ENCODE results near the gene CITED1. TPM values are rescaled to one million over a fixed set of nuclear protein-coding genes. Genes with fewer than 3 reads are reported as not detected.
"Not testable (repeated sequence)": the region's sequence is repeated elsewhere in the genome, so short reads cannot be mapped to it uniquely, and the experiment has no call there.

CITED1 gene
- total RNA-seq, 2 donors from 2014 or later, result 0.51 TPM; not detected in 1

DNA sequence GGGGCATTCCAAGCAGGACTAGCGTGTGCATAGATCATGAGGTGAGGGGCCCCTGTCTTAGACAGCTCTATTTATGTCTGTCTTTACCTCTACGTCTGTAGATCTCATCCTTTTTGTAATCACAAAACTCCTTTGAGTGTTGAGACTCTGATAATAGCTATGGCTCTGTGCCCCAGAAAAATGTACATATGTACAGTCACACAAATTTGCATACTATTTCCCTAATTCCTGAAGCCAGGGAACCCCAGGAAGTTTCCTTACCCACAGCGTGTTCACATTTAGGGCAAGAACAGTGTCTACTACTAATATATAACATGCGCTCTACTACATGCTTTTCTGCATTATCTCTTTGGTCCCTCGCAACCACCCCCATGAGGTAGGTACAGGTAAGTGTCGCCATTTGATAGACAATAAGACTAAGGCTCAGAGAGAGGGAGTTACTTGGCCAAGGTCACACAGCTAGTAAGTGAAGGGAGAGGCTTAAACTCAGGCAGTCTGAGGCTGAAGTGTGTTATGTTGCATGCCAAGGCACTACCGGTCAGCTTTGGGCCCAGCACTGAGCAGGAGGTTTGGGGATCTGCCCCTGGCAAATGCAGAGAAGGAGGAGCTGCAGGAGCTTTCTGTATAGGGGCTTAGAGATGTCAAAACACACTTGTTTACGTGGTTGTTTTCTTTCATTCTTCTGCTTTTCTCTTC is 21.0 kb upstream of the CITED1 start:
- TF ChIP-seq, protein P1, sequence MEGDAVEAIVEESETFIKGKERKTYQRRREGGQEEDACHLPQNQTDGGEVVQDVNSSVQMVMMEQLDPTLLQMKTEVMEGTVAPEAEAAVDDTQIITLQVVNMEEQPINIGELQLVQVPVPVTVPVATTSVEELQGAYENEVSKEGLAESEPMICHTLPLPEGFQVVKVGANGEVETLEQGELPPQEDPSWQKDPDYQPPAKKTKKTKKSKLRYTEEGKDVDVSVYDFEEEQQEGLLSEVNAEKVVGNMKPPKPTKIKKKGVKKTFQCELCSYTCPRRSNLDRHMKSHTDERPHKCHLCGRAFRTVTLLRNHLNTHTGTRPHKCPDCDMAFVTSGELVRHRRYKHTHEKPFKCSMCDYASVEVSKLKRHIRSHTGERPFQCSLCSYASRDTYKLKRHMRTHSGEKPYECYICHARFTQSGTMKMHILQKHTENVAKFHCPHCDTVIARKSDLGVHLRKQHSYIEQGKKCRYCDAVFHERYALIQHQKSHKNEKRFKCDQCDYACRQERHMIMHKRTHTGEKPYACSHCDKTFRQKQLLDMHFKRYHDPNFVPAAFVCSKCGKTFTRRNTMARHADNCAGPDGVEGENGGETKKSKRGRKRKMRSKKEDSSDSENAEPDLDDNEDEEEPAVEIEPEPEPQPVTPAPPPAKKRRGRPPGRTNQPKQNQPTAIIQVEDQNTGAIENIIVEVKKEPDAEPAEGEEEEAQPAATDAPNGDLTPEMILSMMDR (IDR thresholded peaks at IDR 0.05), result no peak

DNA sequence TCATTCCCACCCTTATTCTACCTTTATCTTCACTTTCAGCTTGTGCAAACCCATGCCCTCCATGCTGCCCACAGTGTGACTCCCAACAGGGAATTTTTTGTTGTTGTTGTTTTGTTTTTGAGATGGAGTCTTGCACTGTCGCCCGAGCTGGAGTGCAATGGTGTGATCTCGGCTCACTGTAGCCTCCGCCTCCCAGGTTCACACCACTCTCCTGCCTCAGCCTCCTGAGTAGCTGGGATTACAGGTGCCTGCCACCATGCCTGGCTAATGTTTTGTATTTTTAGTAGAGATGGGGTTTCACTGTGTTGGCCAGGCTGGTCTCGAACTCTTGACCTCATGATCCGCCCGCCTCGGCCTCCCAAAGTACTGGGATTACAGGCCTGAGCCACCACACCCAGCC is 13.9 kb upstream of the CITED1 start:
- H3K36me3 ChIP-seq; H3K4me3 ChIP-seq; H3K4me1 ChIP-seq; H3K27me3 ChIP-seq; H3K27ac ChIP-seq; H3K9me3 ChIP-seq; DNase-seq (ENCODE audit: low spot score): not testable (repeated sequence)

More for the DNA sequence above, 21.0 kb upstream of the CITED1 start:
- H3K36me3 ChIP-seq, result no peaks in the 10 kb centered on the region
- H3K27me3 ChIP-seq, result no peaks in the 10 kb centered on the region
- H3K9me3 ChIP-seq, result peaks cover 0 to 5% of the 10 kb centered on the region in 2 donors
- no peaks in the 10 kb centered on the region for H3K4me1 ChIP-seq
- H3K27ac ChIP-seq, result no peak overlapping the region
- DNase-seq (ENCODE audit: low spot score), result no peak
- no peak overlapping the region for H3K4me3 ChIP-seq

DNA sequence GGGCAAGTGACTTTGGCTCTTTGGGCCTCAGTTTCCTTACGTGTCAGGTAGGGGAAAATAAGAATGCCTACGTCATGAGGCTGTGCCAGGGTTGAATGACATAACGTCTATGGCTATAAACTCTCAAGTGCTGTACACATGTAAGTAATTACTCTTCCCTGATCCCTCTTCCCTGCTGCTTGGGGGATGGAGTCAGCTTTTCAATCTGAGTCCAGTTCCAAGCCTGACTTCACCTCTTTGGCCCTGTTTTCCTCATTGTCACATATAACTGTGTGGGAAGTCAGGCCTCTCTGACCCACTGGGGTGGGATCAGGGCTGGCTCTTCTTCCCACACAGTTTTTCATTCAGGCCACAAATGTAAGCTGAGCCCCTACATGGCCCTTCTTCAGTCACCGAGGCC is 11.4 kb upstream of the CITED1 start:
- no peaks in the 10 kb centered on the region for H3K4me1 ChIP-seq
- TF ChIP-seq, protein P1 (IDR thresholded peaks at IDR 0.05), result no peak
- no peak overlapping the region for H3K27ac ChIP-seq
- no peak overlapping the region for H3K4me3 ChIP-seq
- no peaks in the 10 kb centered on the region for H3K36me3 ChIP-seq
- DNase-seq (ENCODE audit: low spot score), result no peak
- H3K27me3 ChIP-seq, result no peaks in the 10 kb centered on the region
- H3K9me3 ChIP-seq, result no peaks in the 10 kb centered on the region

DNA sequence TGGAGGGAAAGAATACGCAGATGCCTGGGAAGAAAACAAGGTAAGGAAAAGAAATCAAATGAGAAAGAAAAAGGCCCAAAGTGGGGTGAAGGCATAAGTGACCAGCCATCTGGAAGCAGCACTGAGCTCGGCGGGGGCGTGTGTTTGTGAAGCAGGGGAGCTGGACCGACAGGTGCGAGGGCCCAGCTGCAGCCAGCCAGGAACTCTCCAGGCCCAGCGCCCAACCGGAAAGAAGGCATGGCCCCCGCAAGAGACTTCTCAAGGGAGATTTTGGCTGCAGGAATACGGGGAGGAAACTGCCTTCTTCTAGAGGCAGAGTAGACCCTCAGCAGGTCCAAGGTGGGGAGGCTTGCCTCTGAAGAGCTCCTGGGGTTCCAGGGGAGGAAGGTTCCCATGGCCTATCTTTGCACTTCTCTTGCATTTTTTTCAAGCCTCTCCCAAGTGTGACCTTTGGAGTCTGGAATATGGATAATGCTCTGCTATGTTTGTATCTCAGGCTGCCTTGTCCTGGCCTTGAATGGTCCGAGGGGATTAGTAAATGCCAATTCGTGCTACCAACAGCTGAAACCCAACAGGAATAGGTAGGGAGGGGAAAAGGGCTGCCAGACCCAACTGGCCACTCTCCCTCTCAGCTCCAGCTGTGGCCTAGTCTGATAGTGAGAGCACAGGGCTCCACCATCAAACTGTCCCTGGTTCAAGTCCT is 10.8 kb upstream of the CITED1 start:
- TF ChIP-seq, protein P1 (IDR thresholded peaks at IDR 0.05), result no peak
- Histone ChIP-seq H3K36me3 (no peaks in the 10 kb centered on the region), H3K27ac (no peak overlapping the region), H3K9me3 (no peaks in the 10 kb centered on the region), H3K27me3 (no peaks in the 10 kb centered on the region), H3K4me1 (no peaks in the 10 kb centered on the region), H3K4me3 (no peak overlapping the region)
- DNase-seq (ENCODE audit: low spot score), result no peak

DNA sequence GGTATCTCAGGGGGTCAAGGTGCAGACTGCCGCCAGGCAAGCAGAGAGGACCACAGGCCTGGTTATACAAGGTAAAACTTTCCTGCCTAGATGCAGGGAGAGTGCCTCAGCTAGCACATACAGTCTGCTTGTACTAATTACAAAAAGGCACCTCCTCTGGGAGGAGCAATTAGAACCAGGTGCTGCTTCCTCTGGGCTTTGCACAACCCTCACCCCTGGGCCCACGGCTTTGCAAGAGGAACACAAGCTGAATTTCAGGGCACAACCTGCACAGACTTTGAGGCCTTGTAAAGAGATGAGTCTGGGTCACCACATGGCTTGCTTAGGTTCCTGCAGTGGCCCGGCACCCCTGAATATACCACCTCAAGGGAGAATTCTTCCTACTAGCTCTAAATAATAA is 9.2 kb upstream of the CITED1 start:
- no peak overlapping the region for H3K27ac ChIP-seq
- H3K27me3 ChIP-seq, result no peaks in the 10 kb centered on the region
- H3K36me3 ChIP-seq, result no peaks in the 10 kb centered on the region
- TF ChIP-seq, protein P1 (IDR thresholded peaks at IDR 0.05), result no peak
- DNase-seq (ENCODE audit: low spot score), result no peak
- no peaks in the 10 kb centered on the region for H3K9me3 ChIP-seq
- H3K4me1 ChIP-seq, result no peaks in the 10 kb centered on the region
- no peak overlapping the region for H3K4me3 ChIP-seq

DNA sequence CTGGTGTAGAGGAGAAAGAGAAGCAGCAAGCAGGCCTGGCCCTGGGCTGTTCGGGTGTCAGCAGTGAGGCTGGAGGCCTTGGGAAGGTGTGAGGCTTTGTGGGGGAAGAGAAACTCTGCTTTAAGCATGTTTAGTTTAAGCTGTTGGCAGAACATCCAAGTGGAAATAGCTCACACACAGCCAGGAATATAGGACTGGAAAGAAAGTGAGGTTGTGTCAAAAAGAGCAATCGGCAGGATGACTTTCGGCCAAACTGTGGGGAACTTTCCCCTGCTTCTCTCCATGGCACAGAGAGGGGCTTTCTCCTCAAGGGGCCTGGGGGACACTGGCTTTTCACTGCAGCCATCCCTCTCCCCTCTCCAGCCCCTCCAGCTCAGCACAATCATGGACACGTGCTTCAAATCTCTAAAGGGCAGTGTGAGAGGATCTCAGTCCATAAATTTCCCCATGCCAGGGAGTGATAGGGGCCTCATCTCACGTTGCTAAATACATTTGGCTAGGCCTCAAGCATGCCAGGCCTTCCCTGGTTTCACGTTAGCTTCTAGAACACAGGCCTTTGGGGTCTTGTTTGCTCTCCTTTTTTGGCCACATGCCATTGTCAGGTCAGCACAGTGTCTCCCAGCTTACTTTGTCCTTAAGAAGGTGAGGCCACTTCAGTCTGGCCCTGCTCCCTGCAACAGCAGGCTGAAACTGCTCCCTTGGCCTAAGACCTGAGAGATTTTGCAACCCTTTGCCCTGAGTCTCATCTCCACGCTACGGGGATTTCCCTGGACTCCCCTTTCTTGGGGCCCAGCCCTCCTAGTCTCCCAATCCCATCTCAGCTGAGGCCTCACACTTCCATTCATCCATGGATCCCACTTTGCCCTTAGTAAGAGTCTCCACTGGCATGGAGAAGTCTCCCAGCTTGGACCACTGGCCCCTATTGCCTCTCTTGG is 8.3 kb upstream of the CITED1 start:
- TF ChIP-seq, protein P1 (IDR thresholded peaks at IDR 0.05), result no peak
- Histone ChIP-seq H3K4me1 (peaks cover 0 to 3% of the 10 kb centered on the region in 2 donors), H3K27me3 (peaks cover 0 to 6% of the 10 kb centered on the region in 2 donors), H3K27ac (no peak overlapping the region), H3K9me3 (no peaks in the 10 kb centered on the region), H3K36me3 (no peaks in the 10 kb centered on the region), H3K4me3 (no peak overlapping the region)
- no peak for DNase-seq (ENCODE audit: low spot score)

Measured in right atrium auricular region (tissue), 2 donors.